GM21367 (cell line): Measurements from ENCODE around the gene ZNRD2.

Experiments used
- ATAC-seq: cut with Tn5 transposase; IDR thresholded peaks from one replicate; pipeline ENCODE4 v1.9.1; 2021; ENCODE audit not compliant: unreplicated experiment

Gene ZNRD2

DNA sequence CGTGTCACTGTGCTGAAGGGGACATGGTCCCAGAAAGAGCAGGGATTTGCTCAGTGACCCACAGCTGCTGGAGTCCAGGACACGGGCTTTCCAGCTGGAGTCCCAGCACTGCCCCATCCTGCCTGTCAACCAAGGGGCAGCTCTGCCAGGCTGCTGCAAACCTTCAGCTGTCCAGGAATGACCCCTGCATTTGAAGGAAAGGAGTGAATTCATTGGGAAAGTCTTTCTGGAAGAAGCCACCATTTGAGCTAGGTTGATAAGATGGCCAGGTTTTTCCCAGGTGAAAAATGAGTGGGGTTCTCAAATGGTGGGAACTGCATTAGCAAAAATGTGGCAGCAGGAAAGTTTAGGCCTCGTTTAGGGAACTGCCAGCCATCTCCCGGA, 16.0 kb downstream of the ZNRD2 start:
- no peak for ATAC-seq

DNA sequence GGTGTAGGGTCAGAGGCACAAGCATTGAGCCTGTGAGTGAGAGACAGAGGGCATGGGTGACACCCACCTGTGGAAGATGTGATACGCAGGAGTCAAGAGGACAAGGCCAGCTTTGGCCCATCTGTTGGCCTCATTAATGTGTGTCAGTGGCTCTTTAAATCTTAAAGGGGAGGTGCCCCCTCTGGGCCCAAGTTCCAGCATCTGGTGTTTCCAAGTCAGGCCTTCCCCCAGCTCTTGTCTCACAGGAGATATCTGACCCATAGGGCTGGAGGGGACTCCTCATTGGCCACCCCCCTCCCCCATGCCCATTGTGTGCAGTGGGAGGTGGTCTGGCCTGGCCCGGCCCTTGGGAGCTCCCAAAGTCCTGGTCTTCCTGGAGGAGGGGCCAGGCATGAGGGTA, 16.4 kb downstream of the ZNRD2 start:
- no peak for ATAC-seq

DNA sequence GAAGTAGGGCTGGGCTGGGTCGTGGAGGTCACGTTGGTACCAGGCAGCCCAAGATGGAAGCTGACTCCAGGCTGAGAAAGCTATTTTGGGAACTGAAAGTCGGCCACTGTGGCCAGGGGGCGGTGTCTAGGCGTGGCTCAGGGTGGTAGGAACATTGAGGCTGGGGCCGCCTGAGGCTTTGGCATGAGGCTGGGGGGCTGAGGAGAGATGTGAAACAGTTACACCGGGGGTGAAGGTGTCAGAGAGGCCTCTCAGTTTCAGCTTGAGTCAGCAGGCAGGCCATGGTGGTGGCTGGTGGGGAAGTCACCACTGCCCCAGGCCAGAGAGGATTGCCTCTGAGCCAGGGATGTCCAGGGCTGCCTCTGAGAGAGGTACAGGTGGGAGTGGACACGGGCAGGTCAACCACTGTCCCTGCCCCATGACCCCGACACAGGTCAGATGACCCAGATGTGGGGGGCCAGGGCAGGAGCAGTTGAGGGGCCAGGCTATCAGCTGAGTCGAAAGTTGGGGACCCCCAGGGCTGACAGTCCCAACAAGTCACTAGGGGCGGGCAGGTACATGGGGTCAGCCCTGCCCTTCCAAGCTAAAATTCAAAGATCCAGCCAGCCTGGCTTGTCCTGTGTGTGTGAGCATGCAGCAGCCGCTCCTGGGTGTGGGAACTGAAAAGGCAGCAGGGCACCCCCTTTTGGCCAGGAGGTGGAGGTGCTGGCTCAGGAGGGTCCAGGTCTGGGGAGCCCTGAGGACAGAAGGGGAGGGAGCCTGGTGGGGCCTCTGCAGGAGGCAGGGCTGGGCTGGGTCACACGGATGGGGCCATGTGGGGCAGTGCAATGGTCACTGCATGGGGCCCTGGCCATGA, 18.1 kb downstream of the ZNRD2 start:
- peak; percentile 64 for ATAC-seq

DNA sequence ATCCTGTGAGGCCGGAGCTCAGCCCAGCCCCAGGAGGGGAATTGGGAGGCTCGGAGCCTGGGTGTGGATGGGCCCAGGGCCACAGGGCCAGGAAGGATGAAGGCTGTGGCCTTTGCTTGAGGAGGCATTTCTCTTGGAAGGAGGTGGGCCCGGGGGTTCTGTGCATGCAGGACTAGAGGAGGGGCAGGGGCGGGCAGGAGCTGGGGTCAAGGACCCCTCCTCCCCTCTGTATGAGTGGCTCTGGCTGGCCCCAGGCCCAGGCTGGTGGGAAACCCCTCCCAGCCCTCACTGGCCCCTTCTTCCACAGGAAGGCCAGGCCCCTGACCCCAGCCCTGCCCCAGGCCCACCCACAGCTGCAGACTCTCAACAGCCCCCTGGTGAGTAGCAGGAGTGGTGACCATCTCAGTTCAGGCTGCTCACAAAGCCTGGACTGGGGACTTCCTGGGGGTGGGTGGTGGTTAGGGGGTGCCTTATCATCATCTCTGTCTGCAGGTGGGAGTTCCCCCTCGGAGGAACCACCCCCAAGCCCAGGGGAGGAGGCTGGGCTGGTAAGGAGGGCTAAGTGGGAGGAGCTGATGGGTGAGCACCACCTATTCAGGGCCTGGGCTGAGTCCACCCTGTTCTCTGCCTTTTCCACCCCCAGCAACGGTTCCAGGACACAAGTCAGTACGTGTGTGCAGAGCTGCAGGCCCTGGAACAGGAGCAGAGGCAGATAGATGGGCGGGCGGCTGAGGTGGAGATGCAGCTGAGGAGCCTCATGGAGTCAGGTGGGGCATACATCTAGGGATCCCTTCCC, 19.4 kb downstream of the ZNRD2 start:
- no peak for ATAC-seq

DNA sequence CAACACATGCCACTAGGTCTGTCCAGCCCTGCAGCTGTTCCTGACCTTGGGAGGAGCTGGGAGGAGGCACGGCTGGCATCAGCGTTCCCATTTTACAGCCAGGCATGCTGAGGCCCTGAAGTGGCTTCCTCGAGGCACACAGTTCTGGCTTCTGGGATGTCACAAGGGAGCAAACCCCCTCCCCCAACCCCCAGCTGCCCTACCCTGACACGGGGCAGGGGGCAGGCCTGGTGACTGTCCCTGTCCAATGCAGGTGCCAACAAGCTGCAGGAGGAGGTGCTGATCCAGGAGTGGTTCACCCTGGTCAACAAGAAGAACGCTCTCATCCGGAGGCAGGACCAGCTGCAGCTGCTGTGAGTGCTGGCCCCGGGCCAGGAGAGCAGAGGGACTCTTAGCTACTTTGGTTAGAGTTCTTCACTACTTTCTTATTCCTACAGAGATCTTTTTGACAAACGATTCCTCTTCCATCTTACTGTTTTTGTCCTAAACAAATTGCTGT, 20.0 kb downstream of the ZNRD2 start:
- ATAC-seq: no peak

DNA sequence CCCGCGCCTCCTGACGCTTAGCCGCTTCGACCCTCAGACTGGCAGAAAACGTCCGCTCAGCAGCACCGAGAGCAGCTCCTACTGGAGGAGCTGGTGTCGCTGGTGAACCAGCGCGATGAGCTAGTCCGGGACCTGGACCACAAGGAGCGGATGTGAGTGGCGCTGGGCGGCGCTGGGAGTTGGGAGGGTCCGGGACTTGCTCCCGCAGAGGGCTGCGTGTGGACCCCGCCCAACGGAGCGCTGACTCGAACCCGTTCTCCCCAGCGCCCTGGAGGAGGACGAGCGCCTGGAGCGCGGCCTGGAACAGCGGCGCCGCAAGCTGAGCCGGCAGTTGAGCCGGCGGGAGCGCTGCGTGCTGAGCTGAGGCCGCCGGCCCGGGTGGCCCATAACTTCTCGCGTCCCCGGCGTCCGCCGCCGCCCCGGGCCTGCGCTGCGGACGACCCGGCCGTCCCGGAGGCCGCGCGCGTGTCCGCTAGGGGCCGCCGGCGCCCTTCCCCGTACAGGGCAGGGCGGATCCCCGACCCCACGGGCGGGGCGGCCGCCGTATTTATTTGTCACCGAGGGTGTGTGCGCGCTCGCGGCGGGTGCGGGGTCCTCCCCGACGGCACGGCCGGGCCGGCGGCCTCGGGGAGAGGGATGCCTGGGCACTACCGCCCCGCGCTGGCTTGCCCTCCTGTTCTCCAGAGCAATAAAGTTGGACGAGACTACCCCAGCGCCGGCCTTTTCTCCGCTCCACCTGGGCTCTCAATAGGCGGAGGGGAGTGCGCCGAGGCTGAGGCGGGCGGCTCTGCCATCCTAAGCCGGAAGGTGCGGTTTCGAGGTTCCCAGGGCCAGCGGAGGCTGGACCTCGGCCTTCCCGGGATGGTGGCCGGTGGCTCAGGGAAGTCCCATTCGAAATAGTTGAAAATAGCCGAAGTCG, 21.9 kb downstream of the ZNRD2 start:
- no peak for ATAC-seq

DNA sequence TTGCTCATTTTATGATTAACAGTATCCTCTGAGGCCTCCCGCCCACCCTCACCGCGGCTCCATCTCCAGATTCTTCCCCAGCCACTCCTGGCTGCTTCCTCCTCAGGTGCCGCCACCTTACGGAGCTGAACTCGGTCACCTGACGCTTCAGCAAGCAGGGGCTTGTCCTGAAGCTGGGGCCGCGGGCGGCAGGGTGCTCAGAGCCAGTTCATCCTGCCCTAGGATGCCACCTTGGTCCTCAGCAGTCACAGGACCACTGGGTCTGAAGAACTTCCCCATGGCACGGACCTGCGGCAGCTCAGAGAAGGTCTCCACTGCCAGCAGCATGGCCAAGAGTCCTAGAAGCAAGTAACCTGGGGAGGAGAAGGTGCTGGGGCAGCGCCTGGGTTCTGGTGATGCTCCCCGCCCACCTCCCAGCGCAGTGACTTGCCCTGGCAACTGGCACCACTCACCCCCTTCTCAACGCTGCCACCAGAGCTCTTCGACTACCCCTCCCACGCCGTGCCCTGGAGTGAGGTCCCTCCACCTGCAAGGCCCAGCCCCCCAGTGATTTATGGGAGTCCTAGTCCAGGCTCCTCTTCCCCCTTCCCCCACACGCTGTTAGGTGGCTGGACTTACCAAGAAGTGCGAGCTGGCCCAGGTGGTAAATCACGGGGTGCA, 22.7 kb downstream of the ZNRD2 start:
- no peak for ATAC-seq

DNA sequence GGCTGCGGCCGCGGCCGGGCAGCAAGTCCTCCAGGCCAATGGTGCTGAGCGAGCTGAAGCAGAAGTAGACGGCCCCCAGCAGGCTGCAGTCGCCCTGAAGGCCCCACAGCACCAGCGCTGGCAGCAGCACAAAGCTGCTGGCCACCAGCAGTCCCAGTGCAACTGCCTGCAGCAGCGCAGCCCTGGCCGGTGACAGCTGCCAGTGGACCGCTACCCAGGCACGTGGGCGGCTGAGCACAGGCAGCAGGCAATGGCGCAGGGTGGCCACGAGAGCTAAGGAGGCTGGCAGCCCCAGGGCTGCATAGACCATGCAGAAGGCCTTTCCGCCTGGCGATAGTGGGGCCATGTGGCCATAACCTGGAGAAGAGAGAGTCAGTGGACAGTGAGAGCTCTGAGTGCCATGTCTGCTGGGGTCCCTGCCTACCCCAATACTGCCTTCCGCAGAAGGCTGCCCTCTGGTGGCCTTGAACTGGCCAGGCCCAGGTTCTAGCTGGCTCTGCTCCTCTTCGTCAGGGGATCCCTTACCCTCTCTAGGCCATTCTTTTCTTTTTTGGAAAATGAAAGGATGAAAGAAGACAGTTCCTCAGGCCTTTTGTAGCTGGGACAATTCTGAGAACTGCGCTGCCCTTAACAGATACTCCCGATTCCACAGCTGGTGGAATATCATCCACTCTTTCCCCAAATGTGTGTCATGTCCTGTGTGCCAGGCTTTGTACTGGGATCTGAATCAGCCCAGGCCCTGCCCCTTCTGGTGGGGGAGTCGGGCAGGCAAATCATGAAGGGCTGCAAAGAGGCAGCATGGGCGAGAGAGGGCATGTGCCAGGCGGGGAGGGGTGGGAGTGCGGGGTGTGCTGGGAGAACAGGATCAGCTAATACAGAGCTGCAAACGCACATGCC, 23.5 kb downstream of the ZNRD2 start:
- ATAC-seq: no peak

DNA sequence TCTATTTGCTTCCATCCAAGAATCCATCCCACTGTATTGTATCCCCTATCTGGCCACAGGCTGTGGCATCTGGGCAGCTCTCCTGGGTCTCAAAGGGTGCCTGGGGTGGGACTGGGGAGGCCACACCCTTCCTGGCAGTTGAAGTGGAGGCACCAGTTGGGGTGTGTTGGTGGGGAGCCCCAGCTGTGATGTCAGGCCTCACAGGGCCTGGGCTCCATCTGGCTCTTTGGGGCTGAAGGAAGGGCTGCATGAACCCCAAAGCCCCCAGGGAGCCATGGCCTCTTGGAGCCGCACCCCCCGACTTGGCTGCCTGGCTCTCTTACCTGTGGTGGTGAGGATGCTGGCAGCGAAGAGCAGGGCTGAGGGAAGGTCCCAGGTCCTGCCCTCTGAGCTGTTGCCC, 24.9 kb downstream of the ZNRD2 start:
- ATAC-seq: no peak

DNA sequence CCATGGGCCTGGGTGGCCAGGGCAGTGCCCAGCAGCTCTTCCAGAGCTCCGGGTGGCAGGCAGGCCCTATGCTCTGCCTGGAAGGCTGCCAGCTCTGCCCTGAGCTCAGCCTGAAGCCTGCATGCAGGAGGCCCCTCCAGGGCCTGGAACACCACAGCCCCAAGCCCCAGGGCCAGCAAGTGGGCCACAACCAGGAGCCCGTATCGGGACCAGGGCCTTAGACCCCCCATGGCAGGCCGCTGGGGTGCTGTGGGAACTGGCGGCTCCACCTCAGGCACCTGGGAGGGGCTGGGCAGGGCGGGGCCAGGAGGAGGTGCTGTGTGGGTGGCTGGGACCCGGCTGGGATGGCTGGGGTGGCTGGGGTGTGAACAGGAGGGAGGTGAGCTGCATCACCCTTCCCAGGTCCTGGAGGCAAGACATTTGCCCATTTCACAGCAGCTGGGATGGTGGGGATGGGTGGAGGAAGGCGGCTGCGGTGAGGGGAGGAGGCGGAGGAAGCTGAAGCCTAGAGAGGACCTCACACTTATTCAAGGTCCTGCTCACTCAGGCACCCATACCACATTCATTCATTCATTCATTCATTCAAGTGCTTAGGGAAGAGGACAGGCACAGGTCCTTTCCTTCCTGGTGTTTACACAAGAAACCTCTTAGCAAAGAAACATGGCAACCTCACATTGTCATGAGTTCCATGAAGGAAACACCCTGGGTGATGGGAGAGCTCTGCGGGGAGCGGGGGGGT, 25.4 kb downstream of the ZNRD2 start, which contains the start of gene KCNK7:
TSS of gene KCNK7 (minus strand) at position 258 of the 739 bp plus-strand sequence. CDS start at position 230, 28 bp downstream.
- no peak for ATAC-seq

DNA sequence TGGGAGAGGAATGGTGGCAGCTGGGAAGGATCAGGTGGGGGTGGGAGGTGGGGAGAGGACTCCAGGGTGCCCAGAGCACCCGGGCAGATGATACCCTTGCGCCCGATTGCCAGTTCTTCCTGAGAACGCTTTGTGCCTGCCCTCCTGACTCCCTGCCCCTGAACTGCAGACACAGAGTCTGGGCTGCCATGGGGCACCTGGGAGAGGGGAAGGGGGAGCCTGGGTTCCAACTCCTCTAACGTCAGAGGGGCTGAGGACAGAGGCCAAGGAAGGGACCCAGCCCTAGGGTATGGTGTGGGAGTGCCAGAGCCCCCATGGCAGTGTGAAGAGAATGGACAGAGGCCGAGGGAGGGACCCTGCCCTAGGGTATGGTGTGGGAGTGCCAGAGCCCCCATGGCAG, 26.2 kb downstream of the ZNRD2 start:
- no peak for ATAC-seq

DNA sequence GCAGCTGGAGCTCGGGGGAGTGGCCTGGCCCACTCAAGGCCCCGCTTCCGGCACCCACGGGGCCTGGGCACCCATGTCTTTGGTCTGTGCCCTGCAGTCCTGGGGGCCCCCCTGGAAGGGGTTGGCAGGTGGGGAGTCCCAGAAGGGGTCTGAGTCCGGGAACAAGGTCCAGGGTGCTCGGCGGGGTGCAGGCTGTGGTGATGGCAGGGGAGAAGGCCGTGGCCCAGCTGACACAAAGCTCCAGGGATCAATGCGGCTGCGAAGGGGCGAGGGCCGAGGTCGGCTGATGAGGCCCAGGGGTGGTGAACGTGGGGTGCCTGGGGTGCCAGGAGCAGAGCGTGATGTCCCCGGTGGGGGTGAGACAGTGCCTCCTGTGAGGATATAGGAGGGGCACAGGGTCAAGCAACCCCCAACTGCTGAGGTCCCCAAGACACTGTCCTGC, 28.0 kb downstream of the ZNRD2 start:
- no peak for ATAC-seq

DNA sequence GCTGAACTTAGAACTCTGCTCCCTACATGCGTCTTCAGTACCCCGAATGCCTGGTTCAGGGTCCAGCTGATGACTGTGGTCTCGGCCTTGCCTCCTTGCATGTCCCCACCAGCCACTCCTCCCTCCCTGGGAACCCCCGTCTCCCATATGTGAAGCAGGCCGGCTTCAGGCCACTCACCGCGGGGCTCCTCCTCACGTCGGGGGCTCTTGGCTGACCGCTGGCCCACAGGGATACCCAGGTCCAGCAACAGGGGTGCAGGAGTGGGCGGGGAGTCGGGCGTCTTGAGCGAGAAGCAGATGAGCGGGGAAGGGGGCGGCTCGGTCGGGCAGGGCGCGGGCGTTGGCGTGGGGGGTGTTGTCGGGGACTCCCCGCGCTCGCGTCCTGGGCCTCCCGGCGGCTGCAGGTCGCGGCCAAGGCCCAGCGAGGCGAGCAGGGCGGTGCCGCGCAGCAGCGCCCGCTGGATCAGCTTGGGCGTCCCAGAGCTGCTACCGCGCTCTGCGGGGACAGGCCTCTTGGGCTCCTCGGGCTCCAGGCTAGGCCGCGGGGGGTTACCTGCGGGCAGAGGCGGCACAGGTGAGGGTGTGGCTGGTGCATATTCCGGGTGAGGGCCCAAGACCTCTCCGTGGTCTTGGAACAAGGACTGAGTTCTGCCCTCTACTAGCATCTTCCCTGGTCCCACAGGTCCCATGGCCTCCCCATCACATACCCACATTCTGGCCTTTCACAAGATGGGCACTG, 29.1 kb downstream of the ZNRD2 start:
- no peak for ATAC-seq

DNA sequence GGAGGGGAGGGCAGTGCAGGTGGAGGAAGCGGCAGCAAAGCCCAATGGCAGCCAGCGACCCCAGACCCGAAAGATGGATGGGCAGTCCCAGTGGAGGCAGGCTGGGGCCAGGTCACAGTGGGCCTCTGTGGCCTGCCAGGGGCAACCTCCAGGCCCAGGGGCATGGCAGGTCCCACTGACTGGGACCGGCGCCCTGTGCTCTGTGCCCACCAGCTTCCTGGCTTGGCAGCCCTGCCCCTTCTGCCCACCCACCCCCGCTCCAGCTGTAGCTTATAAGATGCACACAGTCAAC, 29.6 kb downstream of the ZNRD2 start:
- ATAC-seq: no peak

DNA sequence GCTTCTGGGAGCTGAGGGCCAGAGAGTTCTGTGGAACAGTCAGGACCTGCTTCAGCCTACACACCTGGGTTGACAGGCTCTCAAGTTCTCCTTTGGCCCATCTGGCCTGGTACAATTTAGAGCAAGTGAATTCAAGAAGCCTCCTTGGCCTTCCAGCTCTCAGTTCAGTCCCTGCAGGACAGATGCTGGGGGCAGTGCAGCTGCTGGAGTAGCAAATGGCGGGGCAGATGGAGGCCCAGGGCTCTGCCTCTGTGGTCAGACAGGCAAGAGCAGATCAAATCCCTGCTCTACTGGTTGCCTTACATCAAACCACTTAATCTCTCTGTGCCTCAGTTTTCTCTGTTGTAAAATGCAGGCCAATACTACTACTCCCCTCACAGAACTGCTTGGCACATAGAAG, 34.0 kb downstream of the ZNRD2 start:
- ATAC-seq: no peak

DNA sequence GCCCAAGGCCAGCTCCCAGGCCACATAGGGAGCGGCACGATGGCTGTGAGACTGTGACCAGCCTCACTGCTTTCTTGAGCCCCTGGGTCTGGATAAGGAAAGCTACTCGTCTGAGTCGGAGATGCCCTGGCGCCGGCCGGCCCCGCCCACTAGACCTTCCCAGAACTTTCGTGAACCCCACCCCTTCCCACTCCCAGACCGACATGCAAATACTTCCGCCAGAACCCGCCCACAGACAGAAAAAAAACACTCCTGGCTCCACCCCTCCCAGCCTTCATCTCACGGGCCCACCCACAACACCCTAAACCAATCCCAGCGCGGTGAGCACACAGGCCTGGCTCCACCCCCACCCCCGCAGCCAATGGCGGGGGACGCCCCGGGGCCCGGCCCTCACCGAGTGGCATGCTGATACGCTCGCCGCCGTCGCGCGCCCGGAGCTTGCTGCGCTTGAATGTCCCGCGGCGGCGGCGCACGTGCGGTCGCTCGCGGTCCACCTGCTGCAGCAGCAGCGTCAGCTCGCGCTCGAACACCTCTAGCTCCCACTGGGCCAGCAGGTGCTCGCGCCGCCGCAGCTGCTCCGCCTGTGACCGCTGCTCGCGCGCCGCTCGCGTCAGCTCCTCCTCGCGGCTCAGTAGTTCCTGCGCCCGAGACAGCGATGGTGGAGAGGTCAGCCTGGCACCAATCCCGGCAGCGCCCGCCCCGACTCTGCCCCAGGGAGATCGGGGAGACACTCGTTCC, 36.8 kb downstream of the ZNRD2 start:
- no peak for ATAC-seq

DNA sequence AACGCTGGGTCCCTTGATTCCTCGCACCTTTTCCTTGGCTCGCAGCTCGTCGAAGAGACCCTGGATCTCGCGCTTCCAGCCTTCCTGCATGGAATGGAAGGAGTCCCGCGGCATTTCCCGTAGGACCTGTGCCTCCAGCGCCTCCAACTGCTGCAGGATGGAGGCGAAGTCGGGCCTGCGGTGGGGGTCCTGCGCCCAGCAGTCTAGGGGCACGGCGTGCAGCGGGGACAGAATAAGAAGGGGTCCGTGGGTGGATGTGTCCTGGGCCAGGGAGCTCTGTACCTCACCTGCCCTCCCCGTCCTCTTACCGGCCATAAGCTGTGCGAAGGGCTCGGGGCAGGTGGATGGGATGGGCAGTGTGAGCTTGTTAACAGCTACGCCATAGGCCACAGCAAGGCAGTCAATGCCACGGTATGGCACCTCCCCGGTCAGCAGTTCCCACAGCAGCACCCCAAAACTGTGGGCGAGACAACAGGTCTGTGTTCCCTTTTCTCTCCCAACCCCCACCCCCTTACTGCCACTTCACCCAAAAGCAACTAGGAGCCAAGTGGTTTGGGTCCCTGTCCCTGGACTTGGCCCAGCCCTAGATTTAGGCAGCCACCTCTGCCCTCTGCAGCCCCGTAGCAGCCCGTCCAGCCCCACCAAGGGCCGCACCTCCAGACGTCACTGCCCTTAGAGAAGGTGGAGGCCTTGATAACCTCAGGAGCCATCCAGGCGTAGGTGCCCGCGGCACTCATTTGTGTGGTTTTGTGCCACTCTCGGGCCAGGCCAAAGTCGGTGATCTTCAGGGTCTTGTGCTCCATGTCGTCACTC, 37.5 kb downstream of the ZNRD2 start:
- ATAC-seq: no peak
